ENCODE data around the gene C1orf35. TPM values are rescaled to one million over a fixed set of nuclear protein-coding genes. Genes with fewer than 3 reads are reported as not detected.

The C1orf35 gene
- total RNA-seq, 6 donors from 2014 or later: 12.8 to 34.6 (median 17.8) TPM

- DNase-seq (peak in 1 of 2 donors; percentile 51), ATAC-seq (ENCODE audit: low FRiP score in 2 of 2) (no peak)
- Histone ChIP-seq H3K4me1 (peaks cover 6 to 13% (median 10%) of the 10 kb centered on the region in 4 donors), H3K4me3 (no peak overlapping the region), H3K9me3 (no peaks in the 10 kb centered on the region), H3K36me3 (no peaks in the 10 kb centered on the region), H3K27me3 (peaks cover 2 to 31% (median 18%) of the 10 kb centered on the region in 4 donors), H3K27ac (no peak overlapping the region)
- no peak for TF ChIP-seq EP300 (IDR thresholded peaks at IDR 0.05)
- TF ChIP-seq POLR2A (IDR thresholded peaks at IDR 0.05): no peak
- TF ChIP-seq, protein P1, sequence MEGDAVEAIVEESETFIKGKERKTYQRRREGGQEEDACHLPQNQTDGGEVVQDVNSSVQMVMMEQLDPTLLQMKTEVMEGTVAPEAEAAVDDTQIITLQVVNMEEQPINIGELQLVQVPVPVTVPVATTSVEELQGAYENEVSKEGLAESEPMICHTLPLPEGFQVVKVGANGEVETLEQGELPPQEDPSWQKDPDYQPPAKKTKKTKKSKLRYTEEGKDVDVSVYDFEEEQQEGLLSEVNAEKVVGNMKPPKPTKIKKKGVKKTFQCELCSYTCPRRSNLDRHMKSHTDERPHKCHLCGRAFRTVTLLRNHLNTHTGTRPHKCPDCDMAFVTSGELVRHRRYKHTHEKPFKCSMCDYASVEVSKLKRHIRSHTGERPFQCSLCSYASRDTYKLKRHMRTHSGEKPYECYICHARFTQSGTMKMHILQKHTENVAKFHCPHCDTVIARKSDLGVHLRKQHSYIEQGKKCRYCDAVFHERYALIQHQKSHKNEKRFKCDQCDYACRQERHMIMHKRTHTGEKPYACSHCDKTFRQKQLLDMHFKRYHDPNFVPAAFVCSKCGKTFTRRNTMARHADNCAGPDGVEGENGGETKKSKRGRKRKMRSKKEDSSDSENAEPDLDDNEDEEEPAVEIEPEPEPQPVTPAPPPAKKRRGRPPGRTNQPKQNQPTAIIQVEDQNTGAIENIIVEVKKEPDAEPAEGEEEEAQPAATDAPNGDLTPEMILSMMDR (IDR thresholded peaks at IDR 0.05): no peak
- TF ChIP-seq POLR2AphosphoS5 (IDR thresholded peaks at IDR 0.05): no peak
- 41 to 87% methylated on average over 3 to 13 of the region's 15 CpGs for WGBS, 2 donors
Observed at GRCh38 chr1:228064741-228065542, 38.2 kb downstream of the C1orf35 start.

GRCh38 chr1:228064296-228064695, 38.8 kb downstream of the C1orf35 start:
- H3K4me3 ChIP-seq: no peak overlapping the region
- 61% methylated on average over 8 of the region's 8 CpGs; no CpG with 5 or more reads in 1 of the 2 donors for WGBS, 2 donors
- H3K36me3 ChIP-seq: no peaks in the 10 kb centered on the region
- H3K27ac ChIP-seq: no peak overlapping the region
- ATAC-seq (ENCODE audit: low FRiP score in 2 of 2): no peak
- DNase-seq: peak; percentile 10 to 56
- H3K4me1 ChIP-seq: peaks cover 7 to 19% (median 16%) of the 10 kb centered on the region in 4 donors
- H3K27me3 ChIP-seq: peaks cover 2 to 38% (median 22%) of the 10 kb centered on the region in 4 donors
- H3K9me3 ChIP-seq: no peaks in the 10 kb centered on the region
- TF ChIP-seq POLR2A (IDR thresholded peaks at IDR 0.05) (no peak), POLR2AphosphoS5 (IDR thresholded peaks at IDR 0.05) (no peak), EP300 (IDR thresholded peaks at IDR 0.05) (no peak)
- TF ChIP-seq, protein P1 (IDR thresholded peaks at IDR 0.05): no peak

GRCh38 chr1:228063251-228064191, 39.6 kb downstream of the C1orf35 start:
- Histone ChIP-seq H3K36me3 (no peaks in the 10 kb centered on the region), H3K27me3 (peaks cover 4 to 43% (median 24%) of the 10 kb centered on the region in 4 donors), H3K9me3 (no peaks in the 10 kb centered on the region), H3K4me1 (peaks cover 7 to 23% (median 20%) of the 10 kb centered on the region in 4 donors), H3K4me3 (no peak overlapping the region), H3K27ac (no peak overlapping the region)
- no peak for TF ChIP-seq POLR2A (IDR thresholded peaks at IDR 0.05)
- TF ChIP-seq, protein P1 (IDR thresholded peaks at IDR 0.05): no peak
- no peak for TF ChIP-seq EP300 (IDR thresholded peaks at IDR 0.05)
- no peak for TF ChIP-seq POLR2AphosphoS5 (IDR thresholded peaks at IDR 0.05)
- 83 to 87% methylated on average over 3 to 9 of the region's 15 CpGs for WGBS, 2 donors
- DNase-seq (peak; percentile 17 to 62), ATAC-seq (ENCODE audit: low FRiP score in 2 of 2) (no peak)

- no peak for ATAC-seq (ENCODE audit: low FRiP score in 2 of 2)
- WGBS, 2 donors: 62 to 70% methylated on average over 2 to 4 of the region's 4 CpGs
- Histone ChIP-seq H3K9me3 (no peaks in the 10 kb centered on the region), H3K4me3 (no peak overlapping the region), H3K27me3 (peaks cover 4 to 43% (median 24%) of the 10 kb centered on the region in 4 donors), H3K4me1 (peaks cover 7 to 23% (median 20%) of the 10 kb centered on the region in 4 donors), H3K27ac (no peak overlapping the region), H3K36me3 (no peaks in the 10 kb centered on the region)
- TF ChIP-seq, protein P1 (IDR thresholded peaks at IDR 0.05): no peak
- TF ChIP-seq EP300 (IDR thresholded peaks at IDR 0.05) (no peak), POLR2A (IDR thresholded peaks at IDR 0.05) (no peak), POLR2AphosphoS5 (IDR thresholded peaks at IDR 0.05) (no peak)
- DNase-seq: no peak
Observed at GRCh38 chr1:228062812-228063211, 40.3 kb downstream of the C1orf35 start.
